ENCODE measurements around the gene CADM2. TPM values are rescaled to one million over a fixed set of nuclear protein-coding genes. Genes with fewer than 3 reads are reported as not detected.
A peak's percentile ranks its signal among the peaks of the same experiment; 100 is the strongest.

The CADM2 gene
- total and polyA plus RNA-seq, 4 donors = 42.2 to 133 (median 81.1) TPM

DNA sequence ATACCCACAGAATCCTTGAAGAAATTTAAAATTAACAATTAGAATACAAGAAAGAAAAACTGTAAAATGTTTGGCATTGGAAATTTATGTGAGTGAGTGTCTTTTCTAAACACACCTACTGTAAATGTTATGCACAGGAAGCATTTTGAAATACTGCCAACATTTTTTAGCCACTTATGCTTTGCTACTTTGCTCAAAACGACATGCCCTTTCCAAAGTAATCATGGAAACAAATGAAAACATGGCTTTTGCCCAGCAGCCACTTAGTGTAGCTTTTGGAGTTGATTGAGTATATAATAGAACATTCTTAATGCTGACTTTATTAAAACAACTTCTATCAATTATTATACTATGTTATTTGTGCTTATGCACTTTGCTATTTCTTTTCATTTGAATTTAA, 823.0 kb downstream of the CADM2 start:
- Histone ChIP-seq H3K27me3 (ENCODE audit: control insufficient read depth, insufficient read depth, low read length) (no peaks in the 10 kb centered on the region), H3K4me1 (ENCODE audit: control insufficient read depth, insufficient read depth, low read length) (no peaks in the 10 kb centered on the region), H3K36me3 (ENCODE audit: control insufficient read depth, insufficient read depth, low read length) (no peaks in the 10 kb centered on the region), H3K27ac (ENCODE audit: low read depth, low read length) (no peak overlapping the region), H3K9me3 (ENCODE audit: control insufficient read depth, insufficient read depth, low read length) (no peaks in the 10 kb centered on the region), H3K4me3 (ENCODE audit: low read depth, low read length) (no peak overlapping the region)
- no CpG with 5 or more reads among the region's 1 CpG for WGBS (ENCODE audit: insufficient coverage)
- DNase-seq (ENCODE audit: low read depth in 4 of 6, low spot score in 6 of 6) = peak in 1 of 6 donors; percentile 26

DNA sequence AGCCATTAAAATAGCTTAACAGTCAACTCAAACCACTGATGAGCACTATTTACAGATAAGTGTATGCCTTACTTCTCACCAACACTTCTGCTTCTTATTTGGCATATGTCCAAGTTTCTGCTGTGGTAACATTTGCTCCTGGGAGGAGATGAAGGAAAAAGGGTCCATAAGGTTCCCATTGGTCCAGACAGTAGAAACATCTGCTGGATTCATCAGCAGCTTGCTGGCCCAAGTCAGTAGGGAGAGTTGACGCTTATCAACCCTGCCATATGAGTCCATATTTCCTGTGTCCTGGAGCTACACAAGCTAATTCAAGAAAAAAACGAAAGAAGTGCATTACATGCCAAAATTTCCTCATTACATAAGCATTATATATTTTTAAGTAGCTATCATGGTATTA, 824.5 kb downstream of the CADM2 start:
- H3K36me3 ChIP-seq (ENCODE audit: control insufficient read depth, insufficient read depth, low read length) = no peaks in the 10 kb centered on the region
- no peak for DNase-seq (ENCODE audit: low read depth in 4 of 6, low spot score in 6 of 6)
- no peak overlapping the region for H3K27ac ChIP-seq (ENCODE audit: low read depth, low read length)
- H3K27me3 ChIP-seq (ENCODE audit: control insufficient read depth, insufficient read depth, low read length) = no peaks in the 10 kb centered on the region
- no peak overlapping the region for H3K4me3 ChIP-seq (ENCODE audit: low read depth, low read length)
- no peaks in the 10 kb centered on the region for H3K4me1 ChIP-seq (ENCODE audit: control insufficient read depth, insufficient read depth, low read length)
- WGBS (ENCODE audit: insufficient coverage) = 100% methylated on average over 1 of the region's 2 CpGs
- no peaks in the 10 kb centered on the region for H3K9me3 ChIP-seq (ENCODE audit: control insufficient read depth, insufficient read depth, low read length)

DNA sequence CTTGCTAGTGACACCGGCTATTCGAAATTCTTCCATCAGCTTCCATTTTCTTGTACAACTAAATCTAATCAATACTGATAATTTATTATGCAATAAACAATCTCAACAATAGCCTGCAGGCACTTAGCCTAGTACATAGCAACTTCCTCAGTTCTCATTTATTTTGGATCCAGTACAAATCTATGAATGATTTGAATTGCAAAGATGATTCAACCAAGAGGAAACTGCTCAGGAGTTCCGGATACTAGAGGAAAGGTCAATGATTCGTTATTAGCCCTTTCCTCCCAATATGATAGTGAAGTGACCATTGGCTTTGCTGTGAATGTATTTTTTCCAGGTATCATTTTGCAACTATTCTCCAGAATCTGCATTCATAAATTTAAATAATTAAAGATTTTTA, 827.0 kb downstream of the CADM2 start:
- H3K27ac ChIP-seq (ENCODE audit: low read depth, low read length) = no peak overlapping the region
- H3K9me3 ChIP-seq (ENCODE audit: control insufficient read depth, insufficient read depth, low read length) = no peaks in the 10 kb centered on the region
- no peak for DNase-seq (ENCODE audit: low read depth in 4 of 6, low spot score in 6 of 6)
- no peak overlapping the region for H3K4me3 ChIP-seq (ENCODE audit: low read depth, low read length)
- H3K27me3 ChIP-seq (ENCODE audit: control insufficient read depth, insufficient read depth, low read length) = no peaks in the 10 kb centered on the region
- peaks cover 3% of the 10 kb centered on the region for H3K4me1 ChIP-seq (ENCODE audit: control insufficient read depth, insufficient read depth, low read length)
- no CpG with 5 or more reads among the region's 4 CpGs for WGBS (ENCODE audit: insufficient coverage)
- H3K36me3 ChIP-seq (ENCODE audit: control insufficient read depth, insufficient read depth, low read length) = no peaks in the 10 kb centered on the region

DNA sequence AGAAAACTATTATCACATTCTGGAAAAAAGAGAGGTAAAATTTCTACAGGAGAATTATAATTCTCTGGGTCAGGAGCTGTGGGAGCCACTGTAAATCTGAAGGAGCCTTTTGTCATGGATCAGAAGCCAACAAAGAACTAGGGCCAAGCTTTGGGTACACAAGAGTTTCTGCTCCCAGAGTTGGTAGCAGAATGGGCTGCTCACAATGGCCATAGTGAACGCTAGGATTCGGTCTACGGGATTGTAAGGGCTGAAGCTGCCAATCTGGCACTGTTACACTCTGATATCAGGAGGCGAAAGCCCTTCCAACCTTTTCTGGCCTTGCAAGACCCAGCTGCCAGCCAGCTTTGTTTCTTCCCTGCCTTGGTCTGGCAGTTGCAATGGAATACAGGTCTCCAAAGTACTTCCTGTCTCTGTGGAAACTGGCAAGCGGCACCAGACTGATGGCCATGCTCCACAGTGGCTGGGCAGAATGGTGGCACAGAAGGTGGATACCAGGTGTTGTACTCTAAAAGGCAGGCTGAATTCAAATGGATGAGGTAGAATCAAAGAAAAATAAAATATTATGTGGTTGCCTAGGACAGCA, 831.7 kb downstream of the CADM2 start:
- 68% methylated on average over 5 of the region's 5 CpGs for WGBS (ENCODE audit: insufficient coverage)
- Histone ChIP-seq H3K36me3 (ENCODE audit: control insufficient read depth, insufficient read depth, low read length) (no peaks in the 10 kb centered on the region), H3K27ac (ENCODE audit: low read depth, low read length) (no peak overlapping the region), H3K4me3 (ENCODE audit: low read depth, low read length) (no peak overlapping the region), H3K9me3 (ENCODE audit: control insufficient read depth, insufficient read depth, low read length) (no peaks in the 10 kb centered on the region), H3K4me1 (ENCODE audit: control insufficient read depth, insufficient read depth, low read length) (peaks cover 4% of the 10 kb centered on the region), H3K27me3 (ENCODE audit: control insufficient read depth, insufficient read depth, low read length) (no peaks in the 10 kb centered on the region)
- DNase-seq (ENCODE audit: low read depth in 4 of 6, low spot score in 6 of 6) = peak in 1 of 6 donors; percentile 32

DNA sequence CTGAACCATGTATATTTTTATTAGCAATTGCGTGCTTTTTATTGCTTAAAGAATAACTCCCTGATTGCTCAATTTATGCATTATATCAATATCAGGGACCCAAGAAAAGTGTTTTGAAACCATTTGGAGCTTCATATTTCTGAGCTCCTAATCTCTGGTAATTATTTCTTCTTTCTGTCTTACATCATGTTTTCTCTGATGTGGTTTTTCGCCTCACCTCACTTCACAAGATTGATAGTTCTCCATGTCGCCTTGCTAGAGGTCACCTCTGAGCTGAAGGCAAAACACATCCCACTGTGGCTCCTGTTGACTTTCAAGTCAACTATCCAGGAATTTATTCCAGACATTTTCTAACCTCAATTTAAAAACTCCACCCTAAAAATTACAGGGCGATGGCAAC, 837.4 kb downstream of the CADM2 start:
- H3K9me3 ChIP-seq (ENCODE audit: control insufficient read depth, insufficient read depth, low read length) = no peaks in the 10 kb centered on the region
- no peak for DNase-seq (ENCODE audit: low read depth in 4 of 6, low spot score in 6 of 6)
- no peaks in the 10 kb centered on the region for H3K27me3 ChIP-seq (ENCODE audit: control insufficient read depth, insufficient read depth, low read length)
- H3K4me1 ChIP-seq (ENCODE audit: control insufficient read depth, insufficient read depth, low read length) = no peaks in the 10 kb centered on the region
- WGBS (ENCODE audit: insufficient coverage) = 72% methylated on average over 2 of the region's 4 CpGs
- H3K4me3 ChIP-seq (ENCODE audit: low read depth, low read length) = no peak overlapping the region
- no peak overlapping the region for H3K27ac ChIP-seq (ENCODE audit: low read depth, low read length)
- H3K36me3 ChIP-seq (ENCODE audit: control insufficient read depth, insufficient read depth, low read length) = no peaks in the 10 kb centered on the region

DNA sequence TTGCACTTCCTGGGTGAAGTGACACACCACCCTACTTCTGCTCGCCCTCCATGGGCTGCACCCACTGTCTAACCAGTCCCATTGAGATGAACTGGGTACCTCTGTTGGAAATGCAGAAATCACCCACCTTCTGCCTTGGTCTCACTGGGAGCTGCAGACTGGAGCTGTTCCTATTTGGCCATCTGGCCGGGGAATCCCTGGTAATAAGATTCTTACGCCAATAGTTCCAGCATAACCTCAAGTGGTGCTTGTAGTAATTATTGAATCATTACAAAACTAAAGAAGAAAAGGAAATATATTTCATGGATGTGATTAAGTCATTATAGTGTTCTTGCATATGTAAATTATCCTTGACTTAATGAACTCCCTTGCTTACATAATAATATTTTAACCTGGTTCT, 841.9 kb downstream of the CADM2 start:
- Histone ChIP-seq H3K36me3 (ENCODE audit: control insufficient read depth, insufficient read depth, low read length) (no peaks in the 10 kb centered on the region), H3K9me3 (ENCODE audit: control insufficient read depth, insufficient read depth, low read length) (no peaks in the 10 kb centered on the region), H3K4me3 (ENCODE audit: low read depth, low read length) (no peak overlapping the region), H3K27me3 (ENCODE audit: control insufficient read depth, insufficient read depth, low read length) (no peaks in the 10 kb centered on the region), H3K4me1 (ENCODE audit: control insufficient read depth, insufficient read depth, low read length) (no peaks in the 10 kb centered on the region), H3K27ac (ENCODE audit: low read depth, low read length) (no peak overlapping the region)
- DNase-seq (ENCODE audit: low read depth in 4 of 6, low spot score in 6 of 6) = no peak
- 100% methylated on average over 1 of the region's 3 CpGs for WGBS (ENCODE audit: insufficient coverage)

DNA sequence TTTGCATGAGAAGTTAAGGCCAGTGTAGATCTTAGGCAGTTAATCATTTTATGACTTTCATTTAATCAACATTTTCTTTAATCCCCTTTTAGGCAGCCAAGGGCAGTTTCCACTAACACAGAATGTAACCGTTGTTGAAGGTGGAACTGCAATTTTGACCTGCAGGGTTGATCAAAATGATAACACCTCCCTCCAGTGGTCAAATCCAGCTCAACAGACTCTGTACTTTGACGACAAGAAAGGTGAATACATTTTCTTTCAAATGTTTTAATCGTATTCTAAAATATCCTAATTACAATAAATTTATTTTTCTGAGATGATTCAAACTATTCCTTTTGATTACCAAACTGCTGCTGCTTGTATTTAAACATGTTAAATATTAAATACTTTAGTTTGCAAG, 843.2 kb downstream of the CADM2 start:
- Histone ChIP-seq H3K27ac (ENCODE audit: low read depth, low read length) (no peak overlapping the region), H3K4me3 (ENCODE audit: low read depth, low read length) (no peak overlapping the region), H3K27me3 (ENCODE audit: control insufficient read depth, insufficient read depth, low read length) (no peaks in the 10 kb centered on the region), H3K9me3 (ENCODE audit: control insufficient read depth, insufficient read depth, low read length) (no peaks in the 10 kb centered on the region), H3K4me1 (ENCODE audit: control insufficient read depth, insufficient read depth, low read length) (no peaks in the 10 kb centered on the region), H3K36me3 (ENCODE audit: control insufficient read depth, insufficient read depth, low read length) (no peaks in the 10 kb centered on the region)
- no CpG with 5 or more reads among the region's 3 CpGs for WGBS (ENCODE audit: insufficient coverage)
- DNase-seq (ENCODE audit: low read depth in 4 of 6, low spot score in 6 of 6) = peak in 3 of 6 donors; percentile 22 to 84 (median 49)

DNA sequence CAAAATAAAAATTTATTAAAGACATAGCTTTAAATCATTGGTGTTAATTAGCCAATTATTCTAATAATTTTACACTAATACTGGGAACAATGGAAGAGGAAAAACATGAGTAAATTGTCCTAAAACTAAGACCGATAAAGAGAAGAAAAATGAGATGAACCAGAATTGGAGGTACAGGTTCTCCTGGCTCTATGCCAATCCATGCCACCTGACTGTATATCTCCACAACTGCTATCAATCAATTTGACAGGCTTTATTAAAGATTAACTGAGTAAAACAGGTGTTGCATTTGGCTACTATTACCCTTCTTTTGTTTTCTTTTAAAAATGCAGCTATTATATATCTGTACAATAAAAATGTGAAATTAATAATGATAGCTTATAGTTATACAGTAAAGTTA, 850.0 kb downstream of the CADM2 start:
- Histone ChIP-seq H3K36me3 (ENCODE audit: control insufficient read depth, insufficient read depth, low read length) (no peaks in the 10 kb centered on the region), H3K27ac (ENCODE audit: low read depth, low read length) (no peak overlapping the region), H3K27me3 (ENCODE audit: control insufficient read depth, insufficient read depth, low read length) (no peaks in the 10 kb centered on the region), H3K4me1 (ENCODE audit: control insufficient read depth, insufficient read depth, low read length) (no peaks in the 10 kb centered on the region), H3K4me3 (ENCODE audit: low read depth, low read length) (no peak overlapping the region), H3K9me3 (ENCODE audit: control insufficient read depth, insufficient read depth, low read length) (no peaks in the 10 kb centered on the region)
- WGBS (ENCODE audit: insufficient coverage) = no CpG with 5 or more reads among the region's 1 CpG
- DNase-seq (ENCODE audit: low read depth in 4 of 6, low spot score in 6 of 6) = no peak

DNA sequence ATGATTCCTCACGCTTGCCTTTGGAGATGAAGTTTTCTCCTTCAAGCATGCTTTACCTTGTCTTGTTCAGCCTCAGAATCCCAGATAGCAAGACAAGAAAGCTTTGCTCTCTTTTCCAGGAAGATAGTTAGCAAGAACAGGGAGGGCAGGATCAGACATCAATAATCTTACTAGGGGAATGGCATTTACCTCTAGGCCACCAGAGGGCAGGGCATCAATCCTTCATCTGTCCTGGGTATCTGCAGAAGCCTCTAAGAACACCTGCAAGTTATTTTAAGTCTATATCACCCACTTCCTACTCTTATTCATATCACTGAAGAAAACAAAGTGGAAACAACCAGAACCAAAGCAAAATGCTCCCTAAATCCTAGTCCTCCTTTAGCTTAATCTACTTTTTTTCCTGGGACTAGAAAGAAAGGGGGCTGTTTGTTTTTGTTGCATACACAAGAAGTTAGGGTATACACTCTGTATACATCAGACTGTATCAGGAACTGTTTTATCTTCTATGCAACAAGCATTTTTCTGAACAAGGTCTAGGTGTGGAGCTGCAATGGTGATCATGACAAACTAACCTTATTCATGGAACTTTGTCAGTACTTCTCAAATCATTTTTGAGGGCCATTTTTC, 862.5 kb downstream of the CADM2 start:
- Histone ChIP-seq H3K4me1 (ENCODE audit: control insufficient read depth, insufficient read depth, low read length) (no peaks in the 10 kb centered on the region), H3K36me3 (ENCODE audit: control insufficient read depth, insufficient read depth, low read length) (no peaks in the 10 kb centered on the region), H3K27me3 (ENCODE audit: control insufficient read depth, insufficient read depth, low read length) (no peaks in the 10 kb centered on the region), H3K9me3 (ENCODE audit: control insufficient read depth, insufficient read depth, low read length) (no peaks in the 10 kb centered on the region), H3K27ac (ENCODE audit: low read depth, low read length) (no peak overlapping the region), H3K4me3 (ENCODE audit: low read depth, low read length) (no peak overlapping the region)
- WGBS (ENCODE audit: insufficient coverage) = no CpG with 5 or more reads among the region's 1 CpG
- no peak for DNase-seq (ENCODE audit: low read depth in 4 of 6, low spot score in 6 of 6)

DNA sequence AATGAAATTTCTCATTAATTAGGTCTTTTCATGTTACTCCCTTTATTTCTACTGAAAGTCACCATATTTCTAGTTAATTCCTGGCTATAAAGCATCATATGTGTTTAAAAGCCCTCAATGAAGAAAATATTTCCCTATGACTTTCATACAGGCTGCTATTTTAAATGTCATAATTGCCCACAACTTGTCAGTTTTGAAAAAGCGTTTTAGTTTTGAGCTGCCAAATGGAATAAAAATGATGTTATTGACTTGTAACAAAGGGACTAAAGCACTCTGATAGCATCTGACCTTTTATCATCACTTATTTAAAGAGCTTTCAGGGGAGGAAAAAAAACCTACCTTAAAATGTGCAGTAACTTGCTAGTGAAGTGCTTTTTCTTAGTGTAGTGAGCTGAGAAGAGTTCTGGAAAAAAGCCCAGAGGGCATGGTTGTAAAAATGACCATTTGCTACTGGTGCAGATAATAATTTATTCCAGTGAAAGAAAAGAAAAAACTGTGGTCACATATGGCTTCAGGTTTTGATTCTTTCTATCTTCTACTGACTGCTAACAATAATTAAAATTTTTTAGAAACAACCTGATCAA, 877.2 kb downstream of the CADM2 start:
- H3K4me1 ChIP-seq (ENCODE audit: control insufficient read depth, insufficient read depth, low read length) = no peaks in the 10 kb centered on the region
- WGBS (ENCODE audit: insufficient coverage) = no CpG with 5 or more reads among the region's 1 CpG
- H3K27me3 ChIP-seq (ENCODE audit: control insufficient read depth, insufficient read depth, low read length) = no peaks in the 10 kb centered on the region
- H3K36me3 ChIP-seq (ENCODE audit: control insufficient read depth, insufficient read depth, low read length) = no peaks in the 10 kb centered on the region
- no peak overlapping the region for H3K4me3 ChIP-seq (ENCODE audit: low read depth, low read length)
- H3K27ac ChIP-seq (ENCODE audit: low read depth, low read length) = no peak overlapping the region
- H3K9me3 ChIP-seq (ENCODE audit: control insufficient read depth, insufficient read depth, low read length) = no peaks in the 10 kb centered on the region
- DNase-seq (ENCODE audit: low read depth in 4 of 6, low spot score in 6 of 6) = peak in 3 of 6 donors; percentile 12 to 66 (median 19)
